Measurements from ENCODE around the gene ATP11C. TPM values are rescaled to one million over a fixed set of nuclear protein-coding genes. Genes with fewer than 3 reads are reported as not detected.

The ATP11C gene
- total and polyA plus RNA-seq, 2 experiments from 2014 or later, result 44.0 to 90.7 TPM

DNA sequence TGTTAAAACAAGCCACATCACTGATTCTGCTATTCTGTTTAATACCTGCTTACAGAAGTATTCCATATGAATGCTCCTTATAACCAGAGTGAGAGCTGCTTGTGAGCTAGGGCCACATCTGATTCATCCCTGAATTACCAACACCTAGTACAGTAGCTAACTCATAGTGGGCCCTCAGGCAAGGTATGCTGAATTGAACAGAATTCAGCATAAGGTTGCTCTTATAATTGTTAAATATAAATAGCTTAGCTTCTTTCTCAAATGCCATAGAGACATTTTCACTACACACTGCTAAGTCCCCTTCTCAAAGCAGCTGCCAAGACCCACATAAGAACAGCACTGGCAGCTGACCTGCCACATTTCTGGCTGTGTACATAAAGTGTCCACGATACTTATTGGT, 197.9 kb downstream of the ATP11C start (continued):
- TF ChIP-seq, protein P1, sequence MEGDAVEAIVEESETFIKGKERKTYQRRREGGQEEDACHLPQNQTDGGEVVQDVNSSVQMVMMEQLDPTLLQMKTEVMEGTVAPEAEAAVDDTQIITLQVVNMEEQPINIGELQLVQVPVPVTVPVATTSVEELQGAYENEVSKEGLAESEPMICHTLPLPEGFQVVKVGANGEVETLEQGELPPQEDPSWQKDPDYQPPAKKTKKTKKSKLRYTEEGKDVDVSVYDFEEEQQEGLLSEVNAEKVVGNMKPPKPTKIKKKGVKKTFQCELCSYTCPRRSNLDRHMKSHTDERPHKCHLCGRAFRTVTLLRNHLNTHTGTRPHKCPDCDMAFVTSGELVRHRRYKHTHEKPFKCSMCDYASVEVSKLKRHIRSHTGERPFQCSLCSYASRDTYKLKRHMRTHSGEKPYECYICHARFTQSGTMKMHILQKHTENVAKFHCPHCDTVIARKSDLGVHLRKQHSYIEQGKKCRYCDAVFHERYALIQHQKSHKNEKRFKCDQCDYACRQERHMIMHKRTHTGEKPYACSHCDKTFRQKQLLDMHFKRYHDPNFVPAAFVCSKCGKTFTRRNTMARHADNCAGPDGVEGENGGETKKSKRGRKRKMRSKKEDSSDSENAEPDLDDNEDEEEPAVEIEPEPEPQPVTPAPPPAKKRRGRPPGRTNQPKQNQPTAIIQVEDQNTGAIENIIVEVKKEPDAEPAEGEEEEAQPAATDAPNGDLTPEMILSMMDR (conservative IDR thresholded peaks at IDR 0.05; ENCODE audit: low read depth in 2 of 2), result no peak
- TF ChIP-seq JUNB (IDR thresholded peaks at IDR 0.05; ENCODE audit: unreplicated experiment) (no peak), EZH2 (IDR thresholded peaks at IDR 0.05; ENCODE audit: low read depth, unreplicated experiment) (no peak), POLR2AphosphoS5 (IDR thresholded peaks at IDR 0.05; ENCODE audit: low read depth) (no peak), CREB1 (CRISPR knock-in tag; IDR thresholded peaks at IDR 0.05; ENCODE audit: low read depth) (no peak)
- TF ChIP-seq, protein P2, sequence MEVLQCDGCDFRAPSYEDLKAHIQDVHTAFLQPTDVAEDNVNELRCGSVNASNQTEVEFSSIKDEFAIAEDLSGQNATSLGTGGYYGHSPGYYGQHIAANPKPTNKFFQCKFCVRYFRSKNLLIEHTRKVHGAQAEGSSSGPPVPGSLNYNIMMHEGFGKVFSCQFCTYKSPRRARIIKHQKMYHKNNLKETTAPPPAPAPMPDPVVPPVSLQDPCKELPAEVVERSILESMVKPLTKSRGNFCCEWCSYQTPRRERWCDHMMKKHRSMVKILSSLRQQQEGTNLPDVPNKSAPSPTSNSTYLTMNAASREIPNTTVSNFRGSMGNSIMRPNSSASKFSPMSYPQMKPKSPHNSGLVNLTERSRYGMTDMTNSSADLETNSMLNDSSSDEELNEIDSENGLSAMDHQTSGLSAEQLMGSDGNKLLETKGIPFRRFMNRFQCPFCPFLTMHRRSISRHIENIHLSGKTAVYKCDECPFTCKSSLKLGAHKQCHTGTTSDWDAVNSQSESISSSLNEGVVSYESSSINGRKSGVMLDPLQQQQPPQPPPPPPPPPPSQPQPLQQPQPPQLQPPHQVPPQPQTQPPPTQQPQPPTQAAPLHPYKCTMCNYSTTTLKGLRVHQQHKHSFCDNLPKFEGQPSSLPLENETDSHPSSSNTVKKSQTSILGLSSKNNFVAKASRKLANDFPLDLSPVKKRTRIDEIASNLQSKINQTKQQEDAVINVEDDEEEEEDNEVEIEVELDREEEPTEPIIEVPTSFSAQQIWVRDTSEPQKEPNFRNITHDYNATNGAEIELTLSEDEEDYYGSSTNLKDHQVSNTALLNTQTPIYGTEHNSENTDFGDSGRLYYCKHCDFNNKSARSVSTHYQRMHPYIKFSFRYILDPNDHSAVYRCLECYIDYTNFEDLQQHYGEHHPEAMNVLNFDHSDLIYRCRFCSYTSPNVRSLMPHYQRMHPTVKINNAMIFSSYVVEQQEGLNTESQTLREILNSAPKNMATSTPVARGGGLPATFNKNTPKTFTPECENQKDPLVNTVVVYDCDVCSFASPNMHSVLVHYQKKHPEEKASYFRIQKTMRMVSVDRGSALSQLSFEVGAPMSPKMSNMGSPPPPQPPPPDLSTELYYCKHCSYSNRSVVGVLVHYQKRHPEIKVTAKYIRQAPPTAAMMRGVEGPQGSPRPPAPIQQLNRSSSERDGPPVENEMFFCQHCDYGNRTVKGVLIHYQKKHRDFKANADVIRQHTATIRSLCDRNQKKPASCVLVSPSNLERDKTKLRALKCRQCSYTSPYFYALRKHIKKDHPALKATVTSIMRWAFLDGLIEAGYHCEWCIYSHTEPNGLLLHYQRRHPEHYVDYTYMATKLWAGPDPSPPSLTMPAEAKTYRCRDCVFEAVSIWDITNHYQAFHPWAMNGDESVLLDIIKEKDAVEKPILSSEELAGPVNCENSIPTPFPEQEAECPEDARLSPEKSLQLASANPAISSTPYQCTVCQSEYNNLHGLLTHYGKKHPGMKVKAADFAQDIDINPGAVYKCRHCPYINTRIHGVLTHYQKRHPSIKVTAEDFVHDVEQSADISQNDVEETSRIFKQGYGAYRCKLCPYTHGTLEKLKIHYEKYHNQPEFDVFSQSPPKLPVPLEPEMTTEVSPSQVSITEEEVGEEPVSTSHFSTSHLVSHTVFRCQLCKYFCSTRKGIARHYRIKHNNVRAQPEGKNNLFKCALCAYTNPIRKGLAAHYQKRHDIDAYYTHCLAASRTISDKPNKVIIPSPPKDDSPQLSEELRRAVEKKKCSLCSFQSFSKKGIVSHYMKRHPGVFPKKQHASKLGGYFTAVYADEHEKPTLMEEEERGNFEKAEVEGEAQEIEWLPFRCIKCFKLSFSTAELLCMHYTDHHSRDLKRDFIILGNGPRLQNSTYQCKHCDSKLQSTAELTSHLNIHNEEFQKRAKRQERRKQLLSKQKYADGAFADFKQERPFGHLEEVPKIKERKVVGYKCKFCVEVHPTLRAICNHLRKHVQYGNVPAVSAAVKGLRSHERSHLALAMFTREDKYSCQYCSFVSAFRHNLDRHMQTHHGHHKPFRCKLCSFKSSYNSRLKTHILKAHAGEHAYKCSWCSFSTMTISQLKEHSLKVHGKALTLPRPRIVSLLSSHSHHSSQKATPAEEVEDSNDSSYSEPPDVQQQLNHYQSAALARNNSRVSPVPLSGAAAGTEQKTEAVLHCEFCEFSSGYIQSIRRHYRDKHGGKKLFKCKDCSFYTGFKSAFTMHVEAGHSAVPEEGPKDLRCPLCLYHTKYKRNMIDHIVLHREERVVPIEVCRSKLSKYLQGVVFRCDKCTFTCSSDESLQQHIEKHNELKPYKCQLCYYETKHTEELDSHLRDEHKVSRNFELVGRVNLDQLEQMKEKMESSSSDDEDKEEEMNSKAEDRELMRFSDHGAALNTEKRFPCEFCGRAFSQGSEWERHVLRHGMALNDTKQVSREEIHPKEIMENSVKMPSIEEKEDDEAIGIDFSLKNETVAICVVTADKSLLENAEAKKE (CRISPR knock-in tag; IDR thresholded peaks at IDR 0.05), result no peak

DNA sequence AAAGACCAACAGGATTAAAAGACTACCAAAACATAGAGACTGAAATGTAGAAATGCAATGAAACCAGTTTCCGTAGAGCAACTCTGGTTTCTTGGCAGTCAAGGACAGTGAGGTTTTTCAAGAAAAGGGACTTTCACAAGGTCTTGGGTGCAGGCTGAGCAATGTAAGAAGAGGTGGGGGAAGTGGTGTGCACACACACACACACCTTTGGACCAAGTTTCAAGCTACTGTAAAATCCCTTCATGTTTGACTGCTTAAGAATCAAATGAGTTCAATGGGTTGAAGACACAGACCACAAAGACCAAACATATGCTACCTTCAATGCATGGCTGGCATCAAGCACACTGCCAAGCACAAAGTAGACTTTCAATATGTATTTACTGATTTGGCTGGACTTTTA, 207.1 kb downstream of the ATP11C start:
- H3K36me3 Mint-ChIP-seq (ENCODE audit: low read depth), result no peaks in the 10 kb centered on the region
- H3K27me3 ChIP-seq (ENCODE audit: insufficient read depth), result no peaks in the 10 kb centered on the region
- H3K4me1 Mint-ChIP-seq, result no peaks in the 10 kb centered on the region
- DNase-seq (ENCODE audit: low spot score), result no peak
- no peaks in the 10 kb centered on the region for H4K20me1 ChIP-seq (replicated peaks; ENCODE audit: insufficient read depth)
- no peaks in the 10 kb centered on the region for H3K36me3 ChIP-seq (ENCODE audit: insufficient read depth)
- ATAC-seq, result no peak
- no peaks in the 10 kb centered on the region for H3K4me1 ChIP-seq (ENCODE audit: insufficient read depth)
- no peak overlapping the region for H3K27ac ChIP-seq (ENCODE audit: low read depth)
- H3K9me2 ChIP-seq (ENCODE audit: insufficient read depth), result no peaks in the 10 kb centered on the region
- H3K27me3 Mint-ChIP-seq (ENCODE audit: insufficient read depth, low read depth, poor library complexity), result peaks cover 3% of the 10 kb centered on the region
- H3K4me3 Mint-ChIP-seq, result no peak overlapping the region
- no peak overlapping the region for H3K27ac Mint-ChIP-seq
- no peaks in the 10 kb centered on the region for H3K9me3 Mint-ChIP-seq
- H3F3A ChIP-seq (replicated peaks; ENCODE audit: low read depth), result no peaks in the 10 kb centered on the region
- H3K4me3 ChIP-seq, result no peak overlapping the region
- no peak overlapping the region for H3K4me2 ChIP-seq
- H2AFZ ChIP-seq, result no peak overlapping the region
- no peak for TF ChIP-seq POLR2AphosphoS5 (IDR thresholded peaks at IDR 0.05; ENCODE audit: low read depth)
- TF ChIP-seq ZNF331 (CRISPR knock-in tag; IDR thresholded peaks at IDR 0.05; ENCODE audit: low read depth), result no peak
- no peak for TF ChIP-seq ETS1 (IDR thresholded peaks at IDR 0.05)
- no peak for TF ChIP-seq EZH2 (IDR thresholded peaks at IDR 0.05; ENCODE audit: low read depth, unreplicated experiment)
- TF ChIP-seq NANOG (IDR thresholded peaks at IDR 0.05; ENCODE audit: borderline replicate concordance), result no peak
- no peak for TF ChIP-seq JUNB (IDR thresholded peaks at IDR 0.05; ENCODE audit: unreplicated experiment)
- TF ChIP-seq, protein P1 (conservative IDR thresholded peaks at IDR 0.05; ENCODE audit: low read depth in 2 of 2), result no peak
- no peak for TF ChIP-seq CREB1 (CRISPR knock-in tag; IDR thresholded peaks at IDR 0.05; ENCODE audit: low read depth)
- TF ChIP-seq STAT1 (IDR thresholded peaks at IDR 0.05; ENCODE audit: unreplicated experiment), result no peak
- TF ChIP-seq ZNF114 (CRISPR knock-in tag; IDR thresholded peaks at IDR 0.05), result no peak
- no peaks in the 10 kb centered on the region for H3K79me2 ChIP-seq (replicated peaks; ENCODE audit: insufficient read depth)

Measured in GM23338 (cell line).